Peyer's patch (tissue), 4 donors: ENCODE measurements around the gene ZNF827. TPM values are rescaled to one million over a fixed set of nuclear protein-coding genes. Genes with fewer than 3 reads are reported as not detected.

ENCODE experiments used
- DNase-seq, 3 donors: peaks; one replicate each; pipeline ENCODE4 v3.0.0-alpha.2; 2017 to 2019
- H3K27ac ChIP-seq, 4 donors: fragments of 200-600 bp; sonication (generic); one replicate each; pipeline ENCODE4 v1.5.1; 2016 to 2019
- H3K27me3 ChIP-seq, 2 donors: fragments of 200-600 bp; sonication (generic); one replicate each; pipeline ENCODE4 v1.5.1; 2019
- H3K36me3 ChIP-seq, 3 donors: fragments of 200-600 bp; sonication (generic); one replicate each; pipeline ENCODE4 v1.5.1; 2016 to 2019
- H3K4me1 ChIP-seq, 4 donors: fragments of 200-600 bp; sonication (generic); one replicate each; pipeline ENCODE4 v1.5.1; 2016 to 2019
- H3K4me3 ChIP-seq, 4 donors: fragments of 200-600 bp; sonication (generic); 1 replicate in 3 of 4; 2 replicates in 1 of 4; pipeline ENCODE4 v1.5.1; 2016 to 2019; ENCODE audit warnings: mild to moderate bottlenecking in 1 of 4
- H3K9me3 ChIP-seq, 4 donors: fragments of 200-600 bp; sonication (generic); one replicate each; pipeline ENCODE4 v1.5.1; 2016 to 2019; ENCODE audit warnings: mild to moderate bottlenecking in 1 of 4
- CTCF ChIP-seq, 6 experiments: fragments of 450-650 bp in 4 of 6; fragments of 200-600 bp in 2 of 6; sonication (generic) in 1 of 6; IDR thresholded peaks; one replicate each; pipeline ENCODE4 v1.5.1; 2017 to 2019; ENCODE audit warnings: antibody characterized with exemption in 6 of 6, mild to moderate bottlenecking in 3 of 6, moderate library complexity in 1 of 6
- POLR2A ChIP-seq, 2 donors: fragments of 450-650 bp; IDR thresholded peaks; one replicate each; pipeline ENCODE4 v1.5.1; 2017; ENCODE audit warnings: antibody characterized with exemption in 2 of 2, mild to moderate bottlenecking in 2 of 2, moderate library complexity in 2 of 2
- total RNA-seq, 4 donors: library from RNA; depleted of rRNA; stranded (reverse); fragments of >200 nt; gene quantifications; one replicate each; pipeline ENCODE4 v1.1.0, GENCODE V29; 2016

ZNF827 gene
- total RNA-seq, 4 donors from 2014 or later: 46.3 to 206 (median 60.5) TPM

GRCh38 chr4:145722561-145722960 lies 216.1 kb downstream of the ZNF827 start:
- Histone ChIP-seq H3K9me3 (no peaks in the 10 kb centered on the region), H3K27me3 (no peaks in the 10 kb centered on the region), H3K36me3 (no peaks in the 10 kb centered on the region), H3K4me1 (no peaks in the 10 kb centered on the region), H3K27ac (no peak overlapping the region), H3K4me3 (no peak overlapping the region)
- DNase-seq: no peak
- TF ChIP-seq CTCF (IDR thresholded peaks at IDR 0.05): no peak
- no peak for TF ChIP-seq POLR2A (IDR thresholded peaks at IDR 0.05)

- H3K4me1 ChIP-seq: no peaks in the 10 kb centered on the region
- DNase-seq: no peak
- H3K27ac ChIP-seq: no peak overlapping the region
- no peaks in the 10 kb centered on the region for H3K9me3 ChIP-seq
- TF ChIP-seq POLR2A (IDR thresholded peaks at IDR 0.05) (no peak), CTCF (IDR thresholded peaks at IDR 0.05) (no peak)
- no peaks in the 10 kb centered on the region for H3K36me3 ChIP-seq
- H3K27me3 ChIP-seq: no peaks in the 10 kb centered on the region
- H3K4me3 ChIP-seq: no peak overlapping the region
These were observed 218.0 kb downstream of the ZNF827 start for GRCh38 chr4:145720656-145721055.

- Histone ChIP-seq H3K4me3 (no peak overlapping the region), H3K36me3 (no peaks in the 10 kb centered on the region), H3K27me3 (no peaks in the 10 kb centered on the region), H3K9me3 (no peaks in the 10 kb centered on the region), H3K4me1 (no peaks in the 10 kb centered on the region), H3K27ac (no peak overlapping the region)
- no peak for TF ChIP-seq CTCF (IDR thresholded peaks at IDR 0.05)
- no peak for TF ChIP-seq POLR2A (IDR thresholded peaks at IDR 0.05)
- DNase-seq: no peak
These were observed 218.6 kb downstream of the ZNF827 start for GRCh38 chr4:145719752-145720624.

GRCh38 chr4:145716661-145717200 lies 221.9 kb downstream of the ZNF827 start:
- Histone ChIP-seq H3K4me3 (no peak overlapping the region), H3K4me1 (no peaks in the 10 kb centered on the region), H3K27me3 (no peaks in the 10 kb centered on the region), H3K27ac (no peak overlapping the region), H3K36me3 (no peaks in the 10 kb centered on the region), H3K9me3 (no peaks in the 10 kb centered on the region)
- no peak for DNase-seq
- no peak for TF ChIP-seq CTCF (IDR thresholded peaks at IDR 0.05)
- no peak for TF ChIP-seq POLR2A (IDR thresholded peaks at IDR 0.05)

- no peaks in the 10 kb centered on the region for H3K9me3 ChIP-seq
- DNase-seq: no peak
- no peak overlapping the region for H3K4me3 ChIP-seq
- no peak for TF ChIP-seq CTCF (IDR thresholded peaks at IDR 0.05)
- no peak for TF ChIP-seq POLR2A (IDR thresholded peaks at IDR 0.05)
- H3K27me3 ChIP-seq: no peaks in the 10 kb centered on the region
- H3K4me1 ChIP-seq: no peaks in the 10 kb centered on the region
- H3K36me3 ChIP-seq: no peaks in the 10 kb centered on the region
- H3K27ac ChIP-seq: no peak overlapping the region
These were observed 222.4 kb downstream of the ZNF827 start for GRCh38 chr4:145716200-145716599.
